Midbrain (tissue), 1 donor: Measurements from ENCODE around the gene PLXNA4.
A peak's percentile ranks its signal among the peaks of the same experiment; 100 is the strongest.
"Not testable (repeated sequence)": the region's sequence is repeated elsewhere in the genome, so short reads cannot be mapped to it uniquely, and the experiment has no call there.

Experiments used
- DNase-seq: peaks from one replicate; lab custom pipeline; 2025; lab: John Stamatoyannopoulos, UW

PLXNA4 gene

GRCh38 chr7:132176719-132177118 lies 399.6 kb downstream of the PLXNA4 start:
- DNase-seq: no peak

DNA sequence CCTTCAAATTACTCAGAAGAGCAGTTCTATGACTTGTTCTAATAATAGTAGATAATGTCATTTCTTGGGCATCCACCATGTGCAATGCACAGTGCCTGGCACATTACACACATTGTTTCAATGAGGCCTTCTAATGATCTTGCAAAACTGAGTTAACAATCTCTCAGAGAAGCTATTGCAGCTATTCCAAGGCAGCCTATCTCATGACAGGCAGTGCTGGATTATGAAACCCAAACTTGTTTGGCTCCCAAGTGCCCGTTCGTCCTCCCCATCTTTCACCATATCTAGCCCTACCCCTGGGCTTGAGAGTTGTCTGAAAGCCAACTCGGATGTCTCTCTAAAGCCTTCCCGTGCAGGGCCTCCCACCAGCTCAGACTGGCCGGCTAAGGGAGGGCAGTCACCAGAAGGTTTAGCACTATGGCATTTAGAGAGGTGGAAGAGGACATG lies 405.1 kb downstream of the PLXNA4 start:
- no peak for DNase-seq

GRCh38 chr7:132169730-132170129 lies 406.5 kb downstream of the PLXNA4 start:
- no peak for DNase-seq

GRCh38 chr7:132168239-132168638 lies 408.0 kb downstream of the PLXNA4 start:
- no peak for DNase-seq

- DNase-seq: not testable (repeated sequence)
These were observed 410.6 kb downstream of the PLXNA4 start for GRCh38 chr7:132165695-132166094.

DNA sequence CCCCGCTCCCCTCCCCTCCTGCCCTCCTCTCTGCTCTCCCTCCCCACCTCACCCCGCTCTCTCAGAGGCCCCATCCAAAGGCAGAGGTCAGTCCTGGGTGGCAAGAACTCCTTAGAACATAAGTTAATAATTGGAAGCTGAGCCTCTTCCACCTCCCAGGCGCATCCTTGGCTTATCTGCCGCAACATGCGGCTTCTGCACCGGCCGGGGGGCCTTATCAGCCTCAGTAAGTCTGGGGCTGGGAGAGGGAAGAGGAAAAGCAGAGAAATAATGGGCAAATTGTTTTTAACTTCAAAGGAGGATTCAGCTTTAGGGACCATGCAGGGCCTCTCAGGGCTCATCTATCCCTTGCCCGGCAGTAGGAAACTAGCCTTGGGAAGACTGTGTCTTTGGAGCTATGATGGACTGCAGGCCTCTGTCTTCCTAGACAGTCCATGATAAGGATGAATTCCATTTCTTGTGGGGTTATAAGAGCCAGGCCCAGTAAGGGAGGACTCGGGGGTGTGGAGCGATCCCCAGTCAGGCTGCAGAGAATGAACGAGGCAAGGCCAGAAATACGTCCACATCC lies 411.6 kb downstream of the PLXNA4 start:
- DNase-seq: no peak

- no peak for DNase-seq
These were observed 413.6 kb downstream of the PLXNA4 start for GRCh38 chr7:132162556-132163144.

DNA sequence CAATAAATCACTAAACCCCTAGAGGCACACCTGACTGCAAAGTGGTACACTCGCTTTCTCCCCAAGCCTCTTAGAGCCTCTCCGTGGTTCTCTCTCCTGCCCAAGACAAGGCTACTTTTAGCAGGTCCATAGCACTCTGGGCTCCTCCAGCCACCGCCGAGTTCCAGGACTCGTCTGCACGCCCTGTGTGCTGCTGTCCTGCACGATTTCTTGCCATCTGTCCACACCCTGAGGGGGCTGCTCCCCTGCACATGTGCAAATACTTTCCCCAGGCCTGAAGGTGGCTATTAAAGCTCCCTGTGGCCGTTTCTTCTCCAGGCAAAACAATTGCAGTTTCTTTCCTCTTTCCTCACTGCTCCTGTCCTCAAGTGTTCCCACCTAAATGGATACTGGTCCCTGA lies 414.3 kb downstream of the PLXNA4 start:
- DNase-seq: no peak

GRCh38 chr7:132161533-132161915 lies 414.7 kb downstream of the PLXNA4 start:
- no peak for DNase-seq

GRCh38 chr7:132160611-132161532 lies 415.4 kb downstream of the PLXNA4 start:
- peak; percentile 9 for DNase-seq

DNA sequence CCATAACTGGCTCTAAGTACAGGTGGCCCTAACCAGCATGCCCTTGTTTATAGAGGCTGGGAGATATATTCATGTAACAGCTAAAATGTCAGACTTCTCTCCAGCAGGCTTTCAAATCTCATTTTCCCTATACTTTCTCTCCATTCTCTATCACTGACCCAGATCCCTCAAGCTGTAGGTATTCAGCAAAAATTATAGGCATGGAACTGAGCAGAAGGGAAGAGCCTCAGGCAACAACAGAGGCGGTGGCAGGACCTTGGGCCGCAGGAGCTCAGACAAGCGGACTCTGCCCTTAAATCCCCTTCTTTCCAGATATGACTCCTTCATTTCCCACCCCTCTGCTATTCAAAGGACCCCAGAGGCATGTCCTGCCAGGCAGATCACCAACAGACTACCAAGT lies 417.4 kb downstream of the PLXNA4 start:
- no peak for DNase-seq

- no peak for DNase-seq
These were observed 418.1 kb downstream of the PLXNA4 start for GRCh38 chr7:132158166-132158565.

GRCh38 chr7:132155715-132156114 lies 420.6 kb downstream of the PLXNA4 start:
- no peak for DNase-seq

GRCh38 chr7:132154695-132155471 lies 421.4 kb downstream of the PLXNA4 start:
- no peak for DNase-seq

DNA sequence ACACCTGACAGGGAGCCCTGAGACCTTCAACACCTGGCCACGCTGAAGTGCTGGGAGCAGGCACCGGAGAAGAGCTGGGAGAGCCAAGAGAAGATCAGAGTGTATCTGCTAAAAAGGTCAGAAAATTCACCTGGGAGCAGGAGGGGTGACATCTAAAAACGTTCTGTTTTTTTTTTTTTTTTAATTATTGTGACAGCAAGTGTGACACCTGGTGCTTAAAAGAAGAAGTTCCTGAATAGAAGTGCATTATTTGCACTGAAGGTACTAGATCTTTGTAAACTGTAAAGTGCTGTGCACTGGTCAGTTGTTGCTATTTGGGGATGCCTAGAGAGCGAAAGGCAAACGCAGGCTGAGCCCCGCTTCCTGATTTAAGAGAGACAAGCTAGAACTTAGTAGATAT lies 422.0 kb downstream of the PLXNA4 start:
- DNase-seq: no peak

DNA sequence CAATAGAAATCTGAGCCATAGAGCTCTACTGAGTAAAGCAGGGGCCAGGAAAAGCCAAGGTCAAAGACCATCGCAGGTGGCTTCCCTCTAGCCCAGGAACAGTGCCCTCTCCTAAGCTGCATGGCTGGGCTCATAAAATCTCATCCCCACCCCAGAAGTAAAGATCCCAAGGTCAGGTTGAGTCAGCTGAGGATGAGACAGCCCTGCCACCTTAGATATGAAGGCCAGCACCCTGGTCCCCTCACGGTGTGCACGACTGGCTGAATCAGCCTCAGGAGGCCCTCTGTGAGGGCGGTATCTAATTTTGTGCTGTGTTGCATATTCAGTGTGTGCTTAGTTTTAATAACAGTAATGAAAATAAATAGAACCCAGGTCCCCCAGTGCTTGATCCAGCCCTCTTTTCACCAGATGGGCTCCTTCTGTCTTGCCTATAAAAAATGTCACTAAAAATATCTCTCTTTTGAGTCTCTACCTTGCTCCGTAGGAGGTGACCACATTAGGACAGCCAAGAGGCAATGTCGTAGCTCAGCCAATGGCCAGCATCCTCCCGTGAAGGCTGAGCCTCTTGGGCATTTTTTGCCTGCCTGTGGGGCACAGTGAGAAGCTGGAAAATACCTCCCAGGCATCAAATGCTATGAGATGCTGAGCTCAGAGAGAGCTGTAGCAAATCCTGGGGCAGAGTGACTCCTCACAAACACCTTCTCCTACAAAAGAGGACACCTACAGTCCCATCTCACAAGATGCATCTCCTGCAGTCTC lies 424.0 kb downstream of the PLXNA4 start:
- no peak for DNase-seq

DNA sequence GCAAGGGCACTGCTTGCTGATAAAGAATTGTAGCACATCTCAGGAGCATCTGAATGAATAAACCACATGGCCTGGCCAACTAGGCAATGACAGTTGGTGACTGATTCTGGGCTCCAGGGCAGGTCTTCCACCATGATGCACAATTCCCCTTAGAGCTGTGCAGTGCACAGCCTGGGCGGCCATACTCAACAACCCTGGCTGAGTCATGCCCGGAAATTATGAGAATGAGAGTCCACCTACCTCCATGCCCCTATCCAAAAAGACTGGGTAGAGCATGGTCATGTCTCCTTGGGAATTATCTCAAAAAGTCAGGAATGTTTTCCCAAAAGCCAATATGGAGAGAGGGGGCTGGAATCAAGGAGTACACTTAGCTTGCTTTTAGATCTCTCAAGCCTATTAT lies 425.6 kb downstream of the PLXNA4 start:
- no peak for DNase-seq

DNA sequence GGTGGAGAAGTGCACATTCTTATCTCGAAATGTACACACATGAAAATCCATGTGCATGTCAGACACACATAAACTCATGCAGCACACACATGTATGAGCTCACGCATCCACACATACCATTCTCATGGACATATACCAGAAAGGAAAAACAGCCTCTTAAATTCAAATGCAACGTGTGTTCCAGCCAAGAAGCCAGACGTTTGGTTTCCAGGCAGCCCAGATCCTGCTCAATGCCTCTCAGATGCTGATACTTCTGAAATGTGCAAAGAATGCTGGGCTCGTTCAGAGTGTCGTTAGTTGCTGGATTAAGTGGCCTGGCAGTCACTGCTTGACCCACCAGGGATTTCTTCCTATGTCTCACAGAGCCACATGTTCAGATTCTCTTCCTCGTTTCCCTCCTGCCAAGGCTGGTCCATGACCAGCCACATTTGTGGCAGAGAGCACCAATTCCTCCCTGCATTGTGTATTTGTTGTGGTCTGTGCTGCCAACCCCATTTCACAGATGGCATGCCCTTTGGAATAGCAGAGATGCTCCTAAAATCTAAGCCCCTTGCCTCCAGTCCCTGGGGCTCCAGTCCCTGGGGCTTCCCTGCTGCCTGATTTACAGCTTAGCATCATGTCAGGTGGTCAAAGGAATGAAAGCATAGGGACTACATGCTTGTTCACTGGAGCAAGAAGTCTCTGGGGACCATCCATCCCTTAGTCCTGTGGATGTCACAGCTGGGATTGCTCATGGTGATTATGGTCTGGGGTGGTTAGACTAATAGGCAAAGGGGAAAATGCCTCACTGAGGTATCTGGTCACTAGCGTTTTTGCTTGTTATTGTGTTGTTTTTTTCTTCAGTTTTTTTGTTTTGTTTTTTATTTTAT lies 426.6 kb downstream of the PLXNA4 start:
- DNase-seq: no peak

- no peak for DNase-seq
These were observed 427.4 kb downstream of the PLXNA4 start for GRCh38 chr7:132148876-132149275.

GRCh38 chr7:132145466-132145865 lies 430.8 kb downstream of the PLXNA4 start:
- peak; percentile 46 for DNase-seq

DNA sequence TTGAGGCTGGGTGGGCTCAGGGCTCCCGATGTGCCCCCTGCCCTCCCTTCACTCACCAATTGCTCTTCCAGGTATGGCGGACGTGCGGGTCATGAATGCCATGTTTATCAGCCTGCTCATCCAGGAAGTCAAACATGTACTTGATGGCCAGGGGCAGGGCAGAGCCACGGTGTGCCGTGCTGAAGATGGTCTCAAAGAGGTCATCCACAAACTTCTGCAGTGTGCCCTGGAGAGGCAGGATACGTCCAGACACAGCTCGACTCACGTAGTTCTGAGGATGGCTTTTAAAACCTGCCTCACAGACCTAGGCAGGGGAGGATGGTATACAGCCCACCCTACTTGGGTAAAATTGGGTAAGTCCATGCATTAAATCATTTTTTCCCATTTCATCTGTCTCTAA lies 431.2 kb downstream of the PLXNA4 start:
- no peak for DNase-seq
